K562 (cell line): Measurements from ENCODE around the gene TMEM88. TPM values are rescaled to one million over a fixed set of nuclear protein-coding genes. Genes with fewer than 3 reads are reported as not detected.

ENCODE experiments used
- ARHGAP35 ChIP-seq: fragments of 450-650 bp; IDR thresholded peaks from 2 replicates; pipeline ENCODE4 v1.6.1; 2018; ENCODE audit not compliant: partially characterized antibody
- BDP1 ChIP-seq: IDR thresholded peaks from 3 replicates; pipeline ENCODE4 v1.6.1; 2011; ENCODE audit not compliant: insufficient read length, insufficient read depth
- COPS2 ChIP-seq: fragments of 450-650 bp; conservative IDR thresholded peaks from 2 replicates; pipeline ENCODE4 v1.6.1; 2016; ENCODE audit warnings: mild to moderate bottlenecking, moderate library complexity
- CREB1 ChIP-seq, 2 experiments: sonication (generic) in 1 of 2; formaldehyde crosslinking in 1 of 2; IDR thresholded peaks; 2 replicates each; pipeline versions ENCODE4 v1.6.1 to v1.8.0; 2012 to 2022; ENCODE audit warnings: inconsistent platforms in 1 of 2, mild to moderate bottlenecking in 1 of 2, missing genetic modification reagents in 1 of 2, moderate library complexity in 1 of 2
- HMGN3 ChIP-seq: IDR thresholded peaks from 2 replicates; pipeline ENCODE4 v1.6.1; 2011; ENCODE audit warnings: borderline replicate concordance, low read depth, mild to moderate bottlenecking, mixed read lengths, low read length; ENCODE audit not compliant: insufficient read length; ENCODE audit errors: extremely low read depth
- ILK ChIP-seq: fragments of 450-650 bp; IDR thresholded peaks from 2 replicates; pipeline ENCODE4 v1.6.1; 2016; ENCODE audit warnings: missing genetic modification characterization, low read depth, mild to moderate bottlenecking, missing compliant biosample characterization, moderate library complexity, borderline replicate concordance
- JUND ChIP-seq, 2 experiments: IDR thresholded peaks; 2 replicates in 1 of 2; 3 replicates in 1 of 2; pipeline ENCODE4 v1.6.1; 2011; ENCODE audit warnings: borderline replicate concordance in 2 of 2, low read depth in 2 of 2, low read length in 2 of 2, improper control_type of control experiment in 1 of 2, missing biosample characterization in 1 of 2, missing genetic modification characterization in 1 of 2, missing genetic modification reagents in 1 of 2
- MAZ ChIP-seq, 2 experiments: fragments of 450-650 bp in 1 of 2; sonication (generic) in 1 of 2; formaldehyde crosslinking; IDR thresholded peaks in 1 of 2; conservative IDR thresholded peaks in 1 of 2; 2 replicates each; pipeline versions ENCODE4 v1.4.0 to v1.5.0; 2020; ENCODE audit warnings: mild to moderate bottlenecking in 1 of 2, missing genetic modification reagents in 1 of 2
- NFIC ChIP-seq: fragments of 450-650 bp; IDR thresholded peaks from 2 replicates; pipeline ENCODE4 v1.6.1; 2017; ENCODE audit warnings: mild to moderate bottlenecking, inconsistent platforms
- POLR2AphosphoS5 ChIP-seq: IDR thresholded peaks from 2 replicates; pipeline ENCODE4 v1.6.1; 2011; ENCODE audit warnings: mild to moderate bottlenecking, low read depth, low read length, moderate library complexity; ENCODE audit not compliant: control insufficient read depth, insufficient read depth
- RBM17 ChIP-seq: fragments of 200-400 bp; formaldehyde crosslinking; IDR thresholded peaks from 2 replicates; pipeline ENCODE4 v1.6.1; 2017; ENCODE audit warnings: low read depth, mild to moderate bottlenecking, low read length, borderline replicate concordance
- SMARCA4 ChIP-seq: fragments of 450-650 bp; IDR thresholded peaks from 2 replicates; pipeline ENCODE4 v1.6.1; 2016
- SMARCC2 ChIP-seq: fragments of 450-650 bp; IDR thresholded peaks from 2 replicates; pipeline ENCODE4 v1.6.1; 2017; ENCODE audit warnings: antibody characterized with exemption, moderate library complexity, mild to moderate bottlenecking, low read depth
- ZBTB2 ChIP-seq: fragments of 450-650 bp; IDR thresholded peaks from 2 replicates; pipeline ENCODE4 v1.6.1; 2016; ENCODE audit warnings: antibody characterized with exemption
- ZBTB49 ChIP-seq: sonication (generic); formaldehyde crosslinking; IDR thresholded peaks from 2 replicates; pipeline ENCODE4 v1.8.0; 2022; ENCODE audit warnings: missing genetic modification reagents, mild to moderate bottlenecking, borderline replicate concordance
- ZNF175 ChIP-seq: fragments of 200-800 bp; sonication (Bioruptor generic); IDR thresholded peaks from 2 replicates; pipeline ENCODE4 v1.6.1; 2016; ENCODE audit warnings: low read depth, mild to moderate bottlenecking, missing genetic modification characterization, missing compliant biosample characterization
- ZNF639 ChIP-seq, 2 experiments: fragments of 200-800 bp in 1 of 2; sonication (Bioruptor generic) in 1 of 2; sonication (generic) in 1 of 2; formaldehyde crosslinking in 1 of 2; IDR thresholded peaks in 1 of 2; conservative IDR thresholded peaks in 1 of 2; 2 replicates each; pipeline versions ENCODE4 v1.5.0 to v1.6.1; 2016 to 2020; ENCODE audit warnings: missing compliant biosample characterization in 1 of 2, missing genetic modification characterization in 1 of 2, missing genetic modification reagents in 1 of 2
- ZNF655 ChIP-seq: fragments of 250-450 bp; sonication (Bioruptor Pico); IDR thresholded peaks from 2 replicates; pipeline ENCODE4 v1.5.0; 2021
- polyA plus RNA-seq, 8 experiments: library from polyadenylated mRNA; depleted of rRNA in 4 of 8; stranded (reverse) in 5 of 8; unstranded in 3 of 8; fragments of >200 nt; fragmentation: Nextera tagmentation in 2 of 8; fragmentation: Illumina TruSeq in 1 of 8; extraction: Ambion mirVana in 2 of 8; extraction: Trizol in 1 of 8; gene quantifications; 2 replicates each; pipeline versions ENCODE4 v1.2.1 to v1.2.3, GENCODE V29; 2011 to 2014; ENCODE audit warnings: inconsistent platforms in 1 of 8, missing spikeins in 1 of 8
- total RNA-seq, 7 experiments: library from RNA; depleted of rRNA in 6 of 7; stranded (reverse); fragments of >200 nt in 6 of 7; fragmentation: Illumina TruSeq in 2 of 7; extraction: Trizol in 2 of 7; gene quantifications; 2 replicates each; pipeline versions ENCODE4 v1.2.1 to v1.2.3, GENCODE V29; 2011 to 2021; ENCODE audit warnings: low replicate concordance in 1 of 7

The TMEM88 gene
- total and polyA plus RNA-seq, 9 of the 15 experiments (the other 6 are each of a cell fraction or from before 2014, with no cell fraction given), result 0.10 to 1.4 (median 0.36) TPM; not detected in 3

GRCh38 chr17:7836596-7837407 is 18.1 kb upstream of the TMEM88 start (continued):
- no peak for TF ChIP-seq ZNF639 (CRISPR knock-in tag; conservative IDR thresholded peaks at IDR 0.05 in 1 of 2, IDR thresholded peaks at IDR 0.05 in 1 of 2)
- TF ChIP-seq SMARCA4, result no peak; the same call in none of the 2 replicates
- TF ChIP-seq JUND (IDR thresholded peaks at IDR 0.05; ENCODE audit: borderline replicate concordance, low read depth, low read length), result peak; percentile 97
- TF ChIP-seq JUND (tag; IDR thresholded peaks at IDR 0.05; ENCODE audit: borderline replicate concordance, low read depth, low read length), result peak; percentile 97
- TF ChIP-seq ZBTB2, result peak; percentile 42; the same call in 1 of the 2 replicates
- TF ChIP-seq ZBTB49 (CRISPR knock-in tag), result no peak
- TF ChIP-seq HMGN3, result peak; percentile 45
- no peak for TF ChIP-seq BDP1
- no peak for TF ChIP-seq RBM17
- TF ChIP-seq POLR2AphosphoS5, result no peak
- TF ChIP-seq MAZ (CRISPR knock-in tag; conservative IDR thresholded peaks at IDR 0.05 in 1 of 2, IDR thresholded peaks at IDR 0.05 in 1 of 2), result peak; percentile 93 to 98
- TF ChIP-seq ZNF655 (CRISPR knock-in tag), result no peak
- no peak for TF ChIP-seq ARHGAP35
- peak; percentile 82 for TF ChIP-seq NFIC
- no peak for TF ChIP-seq COPS2
- TF ChIP-seq CREB1 (IDR thresholded peaks at IDR 0.05), result peak; percentile 60
- TF ChIP-seq CREB1 (CRISPR knock-in tag; IDR thresholded peaks at IDR 0.05), result peak; percentile 66; the same call in 1 of the 2 replicates
- TF ChIP-seq ZNF175 (CRISPR knock-in tag), result 0 out of 2 replicates have a peak, but pooled peaks have one; percentile 32
- TF ChIP-seq ILK (tag), result no peak
- TF ChIP-seq SMARCC2, result no peak
